PC-3 (cell line): ENCODE results near the gene RTL5. TPM values are rescaled to one million over a fixed set of nuclear protein-coding genes. Genes with fewer than 3 reads are reported as not detected.

Experiments used
- ATAC-seq: fragments of 200-7000 bp; cut with Tn5 transposase; 2 replicates; pipeline ENCODE4 v1.9.1; 2020; ENCODE audit warnings: mild to moderate bottlenecking, moderate library complexity
- BruUV-seq: library from RNA; stranded (reverse); fragments of 400-500 nt; replicated peaks from 2 replicates; lab custom pipeline; 2021; lab: Mats Ljungman, UMichigan
- CTCF ChIA-PET: fragments of 300-600 bp; sonication (Branson Sonifier 250); formaldehyde crosslinking; loops from one replicate; lab custom pipeline; 2022; ENCODE audit warnings: antibody characterized with exemption; lab: Charles Lee
- POLR2A ChIA-PET: fragments of 300-600 bp; sonication (Branson Sonifier 250); formaldehyde crosslinking; loops from one replicate; lab custom pipeline; 2022; ENCODE audit warnings: antibody characterized with exemption; ENCODE audit not compliant: unreplicated experiment; lab: Charles Lee
- DNase-seq: peaks from one replicate; pipeline ENCODE4 v3.0.0-alpha.2; 2015
- H2AFZ ChIP-seq: fragments of 300-600 bp; sonication (generic); 2 replicates; pipeline ENCODE4 v1.6.0; 2016; ENCODE audit warnings: antibody characterized with exemption, low read length
- H3F3A ChIP-seq: fragments of 300-600 bp; sonication (generic); one replicate; pipeline ENCODE4 v1.6.0; 2017; ENCODE audit warnings: antibody characterized with exemption, low read length, control low read depth, mild to moderate bottlenecking; ENCODE audit not compliant: unreplicated experiment
- H3K27ac ChIP-seq: fragments of 300-600 bp; sonication (generic); 2 replicates; pipeline ENCODE4 v1.5.1; 2016; ENCODE audit warnings: mild to moderate bottlenecking, low read length
- H3K27me3 ChIP-seq: fragments of 300-600 bp; sonication (generic); 2 replicates; pipeline ENCODE4 v1.6.1; 2016; ENCODE audit warnings: low read length, mixed read lengths
- H3K36me3 ChIP-seq: fragments of 300-600 bp; sonication (generic); 2 replicates; pipeline ENCODE4 v1.6.1; 2016; ENCODE audit warnings: low read depth, mixed run types, low read length, mixed read lengths
- H3K4me1 ChIP-seq: fragments of 300-600 bp; sonication (generic); 2 replicates; pipeline ENCODE4 v1.5.1; 2016; ENCODE audit warnings: low read length; ENCODE audit not compliant: insufficient read depth
- H3K4me2 ChIP-seq: fragments of 300-600 bp; sonication (generic); 2 replicates; pipeline ENCODE4 v1.6.0; 2016; ENCODE audit warnings: low read length
- H3K4me3 ChIP-seq: fragments of 300-600 bp; sonication (generic); 2 replicates; pipeline ENCODE4 v1.5.1; 2016; ENCODE audit warnings: mild to moderate bottlenecking, low read length, mixed read lengths
- H3K79me2 ChIP-seq: fragments of 300-600 bp; sonication (generic); 2 replicates; pipeline ENCODE4 v1.6.1; 2017; ENCODE audit warnings: low read length, mixed read lengths
- H3K9ac ChIP-seq: fragments of 300-600 bp; sonication (generic); 2 replicates; pipeline ENCODE4 v1.6.0; 2016; ENCODE audit warnings: mild to moderate bottlenecking, low read length
- H3K9me2 ChIP-seq: fragments of 300-600 bp; sonication (generic); replicated peaks from 2 replicates; pipeline ENCODE4 v1.6.1; 2016; ENCODE audit warnings: mixed run types, low read length, mixed read lengths
- H3K9me3 ChIP-seq: fragments of 300-600 bp; sonication (generic); 2 replicates; pipeline ENCODE4 v1.6.1; 2016; ENCODE audit warnings: low read length, mixed read lengths
- H4K20me1 ChIP-seq: fragments of 300-600 bp; sonication (generic); 2 replicates; pipeline ENCODE4 v1.6.1; 2016; ENCODE audit warnings: low read length, mixed read lengths
- EZH2 ChIP-seq: fragments of 300-600 bp; sonication (generic); IDR thresholded peaks from one replicate; pipeline ENCODE4 v1.6.1; 2017; ENCODE audit warnings: antibody characterized with exemption, mild to moderate bottlenecking, low read length; ENCODE audit not compliant: unreplicated experiment
- EZH2phosphoT487 ChIP-seq: fragments of 300-600 bp; sonication (generic); IDR thresholded peaks from 2 replicates; pipeline ENCODE4 v1.6.1; 2018; ENCODE audit warnings: mild to moderate bottlenecking, antibody characterized with exemption, low read length, borderline replicate concordance
- intact Hi-C: fragments of 100-400 bp; cut with micrococcal nuclease; formaldehyde crosslinking; loops from 2 replicates; pipeline ENCODE4 v1.9.0; 2023
- total RNA-seq: library from RNA; depleted of rRNA; stranded (reverse); fragments of >200 nt; gene quantifications from 2 replicates; pipeline ENCODE4 v1.2.3, GENCODE V29; 2014
- TF ChIP-seq, protein P1 (sequence below): fragments of 300-600 bp; sonication (generic); conservative IDR thresholded peaks from 2 replicates; pipeline ENCODE4 v1.5.1; 2017; ENCODE audit warnings: antibody characterized with exemption, low read depth, mild to moderate bottlenecking, low read length

The RTL5 gene
- total RNA-seq, 1 experiment from 2014 or later: 0.40 TPM

DNA sequence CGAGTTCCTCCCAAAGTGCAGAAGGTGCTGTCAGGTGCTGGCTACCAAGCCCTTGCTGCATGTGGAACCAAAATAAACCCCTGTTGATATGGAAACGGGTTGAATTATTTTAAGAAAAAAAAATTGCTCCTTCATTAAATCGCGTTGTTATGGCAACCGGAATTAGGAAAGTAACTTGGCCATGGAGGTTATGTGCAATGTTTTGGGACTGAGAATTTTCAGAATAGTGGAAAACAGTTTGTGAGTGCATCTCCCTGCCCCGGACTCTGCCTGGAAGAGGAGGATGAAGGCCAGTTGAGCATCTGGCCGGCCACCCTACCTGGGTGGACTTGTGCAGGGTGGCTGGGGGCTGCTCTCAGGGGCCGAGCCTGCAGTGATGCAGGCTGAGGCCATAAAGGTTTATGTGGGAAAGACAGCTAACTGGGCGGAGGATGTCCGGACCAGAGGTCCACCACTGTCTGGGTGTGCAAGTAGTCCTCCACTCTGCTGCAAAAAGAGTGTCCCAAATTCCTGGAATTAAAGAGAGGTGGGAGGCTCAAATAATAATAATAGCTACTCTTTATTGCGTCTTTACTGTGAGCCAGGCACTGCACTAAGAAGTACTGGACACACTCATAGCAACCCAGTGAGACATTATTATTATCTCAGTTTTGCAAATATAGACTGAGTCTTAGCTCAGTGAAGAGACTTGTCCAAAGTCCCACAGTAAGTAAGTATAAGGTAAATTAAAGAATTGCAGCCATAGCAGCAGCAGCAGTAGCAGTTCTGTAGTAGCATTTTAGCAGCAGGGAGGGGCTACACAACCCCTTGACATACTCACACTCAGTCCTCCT is 20.6 kb downstream of the RTL5 start:
- H3K4me3 ChIP-seq: no peak overlapping the region
- H3K9me3 ChIP-seq: no peaks in the 10 kb centered on the region
- DNase-seq (no peak), ATAC-seq (no peak)
- no peaks in the 10 kb centered on the region for H3K79me2 ChIP-seq
- no peaks in the 10 kb centered on the region for H3K36me3 ChIP-seq
- no peaks in the 10 kb centered on the region for H3K9me2 ChIP-seq
- H3K27ac ChIP-seq: no peak overlapping the region
- no peaks in the 10 kb centered on the region for H3K27me3 ChIP-seq
- TF ChIP-seq, protein P1, sequence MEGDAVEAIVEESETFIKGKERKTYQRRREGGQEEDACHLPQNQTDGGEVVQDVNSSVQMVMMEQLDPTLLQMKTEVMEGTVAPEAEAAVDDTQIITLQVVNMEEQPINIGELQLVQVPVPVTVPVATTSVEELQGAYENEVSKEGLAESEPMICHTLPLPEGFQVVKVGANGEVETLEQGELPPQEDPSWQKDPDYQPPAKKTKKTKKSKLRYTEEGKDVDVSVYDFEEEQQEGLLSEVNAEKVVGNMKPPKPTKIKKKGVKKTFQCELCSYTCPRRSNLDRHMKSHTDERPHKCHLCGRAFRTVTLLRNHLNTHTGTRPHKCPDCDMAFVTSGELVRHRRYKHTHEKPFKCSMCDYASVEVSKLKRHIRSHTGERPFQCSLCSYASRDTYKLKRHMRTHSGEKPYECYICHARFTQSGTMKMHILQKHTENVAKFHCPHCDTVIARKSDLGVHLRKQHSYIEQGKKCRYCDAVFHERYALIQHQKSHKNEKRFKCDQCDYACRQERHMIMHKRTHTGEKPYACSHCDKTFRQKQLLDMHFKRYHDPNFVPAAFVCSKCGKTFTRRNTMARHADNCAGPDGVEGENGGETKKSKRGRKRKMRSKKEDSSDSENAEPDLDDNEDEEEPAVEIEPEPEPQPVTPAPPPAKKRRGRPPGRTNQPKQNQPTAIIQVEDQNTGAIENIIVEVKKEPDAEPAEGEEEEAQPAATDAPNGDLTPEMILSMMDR: no peak
- TF ChIP-seq EZH2: no peak
- TF ChIP-seq EZH2phosphoT487: no peak
- H3K4me2 ChIP-seq: no peak overlapping the region
- no peak overlapping the region for H2AFZ ChIP-seq
- H3F3A ChIP-seq: no peaks in the 10 kb centered on the region
- no peaks in the 10 kb centered on the region for H4K20me1 ChIP-seq
- no peaks in the 10 kb centered on the region for H3K4me1 ChIP-seq
- BruUV-seq: no TSS peak
- intact Hi-C loops: no loop called here
- POLR2A ChIA-PET: interaction anchor here (0.5 kb wide), 1 partner anchor 20 kb away, joined by 3 read pairs; no protein-coding TSS in a partner anchor
- no peak overlapping the region for H3K9ac ChIP-seq
- CTCF ChIA-PET: no interaction called here

- no TSS peak for BruUV-seq
- no peak overlapping the region for H3K4me3 ChIP-seq
These were observed 21.5 kb downstream of the RTL5 start for GRCh38 chrX:72110051-72110875.

More at GRCh38 chrX:72110051-72110875, 21.5 kb downstream of the RTL5 start:
- intact Hi-C loops: no loop called here
- Histone ChIP-seq H3K27ac (no peak overlapping the region), H3K27me3 (no peaks in the 10 kb centered on the region), H3K4me1 (no peaks in the 10 kb centered on the region), H3K79me2 (no peaks in the 10 kb centered on the region), H3K36me3 (no peaks in the 10 kb centered on the region), H2AFZ (no peak overlapping the region), H4K20me1 (no peaks in the 10 kb centered on the region), H3K9me3 (no peaks in the 10 kb centered on the region), H3K4me2 (no peak overlapping the region), H3K9me2 (no peaks in the 10 kb centered on the region), H3F3A (no peaks in the 10 kb centered on the region), H3K9ac (no peak overlapping the region)
- ChIA-PET CTCF (no interaction called here), POLR2A (no interaction called here)
- no peak for DNase-seq
- ATAC-seq: no peak
- TF ChIP-seq, protein P1: no peak
- TF ChIP-seq EZH2phosphoT487 (no peak), EZH2 (no peak)
